GM19193 (cell line): ENCODE measurements around the gene CSRP1.

Experiments used
- POLR2A ChIP-seq: IDR thresholded peaks from 4 replicates; pipeline ENCODE4 v1.6.1; 2011; ENCODE audit not compliant: insufficient read depth, insufficient read length; ENCODE audit errors: extremely low read depth

The CSRP1 gene

GRCh38 chr1:201530741-201531531 lies 24.0 kb upstream of the CSRP1 start:
- TF ChIP-seq POLR2A, result no peak

GRCh38 chr1:201528631-201529252 lies 21.8 kb upstream of the CSRP1 start:
- TF ChIP-seq POLR2A, result no peak

- TF ChIP-seq POLR2A, result no peak
Measured at GRCh38 chr1:201527879-201528278, 21.0 kb upstream of the CSRP1 start.

GRCh38 chr1:201525193-201525778 lies 18.4 kb upstream of the CSRP1 start:
- TF ChIP-seq POLR2A, result no peak

GRCh38 chr1:201518071-201518470 lies 11.1 kb upstream of the CSRP1 start:
- TF ChIP-seq POLR2A, result no peak

- no peak for TF ChIP-seq POLR2A
Measured at GRCh38 chr1:201517631-201518030, 10.7 kb upstream of the CSRP1 start.

GRCh38 chr1:201516511-201517127 lies 9.7 kb upstream of the CSRP1 start:
- no peak for TF ChIP-seq POLR2A

GRCh38 chr1:201515895-201516294 lies 9.0 kb upstream of the CSRP1 start:
- TF ChIP-seq POLR2A, result no peak

- TF ChIP-seq POLR2A, result no peak
Measured at GRCh38 chr1:201515062-201515750, 8.3 kb upstream of the CSRP1 start.

GRCh38 chr1:201514466-201514865 lies 7.5 kb upstream of the CSRP1 start:
- TF ChIP-seq POLR2A, result no peak

GRCh38 chr1:201513498-201514243 lies 6.7 kb upstream of the CSRP1 start:
- TF ChIP-seq POLR2A, result no peak

GRCh38 chr1:201511941-201512539 lies 5.1 kb upstream of the CSRP1 start:
- no peak for TF ChIP-seq POLR2A

GRCh38 chr1:201511396-201511940 lies 4.5 kb upstream of the CSRP1 start:
- TF ChIP-seq POLR2A, result no peak

- no peak for TF ChIP-seq POLR2A
Measured at GRCh38 chr1:201510734-201511133, 3.8 kb upstream of the CSRP1 start.
